DMS53 (cell line): ENCODE measurements around the gene MAPKAPK2.
"Not testable (repeated sequence)": the region's sequence is repeated elsewhere in the genome, so short reads cannot be mapped to it uniquely, and the experiment has no call there.

Experiments
- DNase-seq: peaks from one replicate; lab custom pipeline; 2025; lab: John Stamatoyannopoulos, UW

Gene MAPKAPK2

GRCh38 chr1:206684478-206685333 is at the start of gene MAPKAPK2:
Gene MAPKAPK2 (plus strand): TSS chr1:206684905. CDS start chr1:206685230, 325 bp downstream.
- DNase-seq = peak; percentile 92

GRCh38 chr1:206635080-206635977 is 49.4 kb upstream of the MAPKAPK2 start, which contains the start of gene DYRK3:
Gene DYRK3 (plus strand): TSS chr1:206635536. CDS start chr1:206635704, 168 bp downstream.
- DNase-seq = peak; percentile 99

GRCh38 chr1:206635978-206636345 is 48.7 kb upstream of the MAPKAPK2 start:
- DNase-seq = peak; percentile 62

- no peak for DNase-seq
Observed at GRCh38 chr1:206636671-206637070, 48.0 kb upstream of the MAPKAPK2 start.

GRCh38 chr1:206637605-206638004 is 47.1 kb upstream of the MAPKAPK2 start:
- DNase-seq = no peak

GRCh38 chr1:206642074-206642473 is 42.6 kb upstream of the MAPKAPK2 start:
- not testable (repeated sequence) for DNase-seq

GRCh38 chr1:206643118-206643698 is 41.5 kb upstream of the MAPKAPK2 start:
- no peak for DNase-seq

GRCh38 chr1:206646504-206646903 is 38.2 kb upstream of the MAPKAPK2 start:
- no peak for DNase-seq

- DNase-seq = no peak
Observed at GRCh38 chr1:206647224-206647623, 37.5 kb upstream of the MAPKAPK2 start.

GRCh38 chr1:206649261-206649921 is 35.3 kb upstream of the MAPKAPK2 start:
- DNase-seq = no peak

- no peak for DNase-seq
Observed at GRCh38 chr1:206651014-206651413, 33.7 kb upstream of the MAPKAPK2 start.

GRCh38 chr1:206651958-206652890 is 32.5 kb upstream of the MAPKAPK2 start:
- DNase-seq = no peak

- DNase-seq = no peak
Observed at GRCh38 chr1:206653715-206654459, 30.8 kb upstream of the MAPKAPK2 start.

GRCh38 chr1:206654828-206655227 is 29.9 kb upstream of the MAPKAPK2 start:
- no peak for DNase-seq

GRCh38 chr1:206655471-206655882 is 29.2 kb upstream of the MAPKAPK2 start:
- no peak for DNase-seq

- no peak for DNase-seq
Observed at GRCh38 chr1:206656936-206657335, 27.8 kb upstream of the MAPKAPK2 start.

GRCh38 chr1:206657751-206658150 is 27.0 kb upstream of the MAPKAPK2 start:
- DNase-seq = peak; percentile 14

GRCh38 chr1:206658264-206658980 is 26.3 kb upstream of the MAPKAPK2 start:
- peak; percentile 51 for DNase-seq

- no peak for DNase-seq
Observed at GRCh38 chr1:206658981-206659273, 25.8 kb upstream of the MAPKAPK2 start.
